ENCODE data around the gene JUN.
A peak's percentile ranks its signal among the peaks of the same experiment; 100 is the strongest.

Gene JUN

GRCh38 chr1:58782178-58783089, 1.4 kb downstream of the JUN start:
- peak; percentile 38 for DNase-seq

GRCh38 chr1:58781541-58782177, 2.2 kb downstream of the JUN start:
- peak; percentile 43 for DNase-seq

- DNase-seq, result no peak
Observed at GRCh38 chr1:58780836-58781452, 2.9 kb downstream of the JUN start.

- DNase-seq, result no peak
Observed at GRCh38 chr1:58780411-58780810, 3.4 kb downstream of the JUN start.

GRCh38 chr1:58779801-58780382, 4.0 kb downstream of the JUN start:
- DNase-seq, result no peak

- no peak for DNase-seq
Observed at GRCh38 chr1:58779059-58779754, 4.6 kb downstream of the JUN start.

- DNase-seq, result no peak
Observed at GRCh38 chr1:58778385-58779000, 5.4 kb downstream of the JUN start.

- no peak for DNase-seq
Observed at GRCh38 chr1:58774027-58774426, 9.8 kb downstream of the JUN start.

- no peak for DNase-seq
Observed at GRCh38 chr1:58773406-58773840, 10.4 kb downstream of the JUN start.

GRCh38 chr1:58769809-58770320, 14.0 kb downstream of the JUN start:
- no peak for DNase-seq

GRCh38 chr1:58768971-58769808, 14.7 kb downstream of the JUN start:
- DNase-seq, result peak; percentile 52

GRCh38 chr1:58768191-58768731, 15.6 kb downstream of the JUN start:
- no peak for DNase-seq

GRCh38 chr1:58767143-58767542, 16.7 kb downstream of the JUN start:
- DNase-seq, result no peak

- DNase-seq, result no peak
Observed at GRCh38 chr1:58765441-58765840, 18.4 kb downstream of the JUN start.

GRCh38 chr1:58765006-58765405, 18.8 kb downstream of the JUN start:
- DNase-seq, result no peak

- no peak for DNase-seq
Observed at GRCh38 chr1:58764294-58764978, 19.4 kb downstream of the JUN start.

- DNase-seq, result no peak
Observed at GRCh38 chr1:58763214-58763613, 20.6 kb downstream of the JUN start.

- DNase-seq, result no peak
Observed at GRCh38 chr1:58762806-58763205, 21.0 kb downstream of the JUN start.

GRCh38 chr1:58755468-58755872, 28.4 kb downstream of the JUN start:
- peak; percentile 48 for DNase-seq

All from hematopoietic multipotent progenitor cell treated with erythropoietin and hydrocortisone succinate and interleukin-3 and kit ligand, for 8 days (in vitro differentiated cells).